Loucy (cell line): ENCODE measurements around the gene CNN2.
A peak's percentile ranks its signal among the peaks of the same experiment; 100 is the strongest.

Source experiments
- H2AFZ ChIP-seq: fragments of 200-600 bp; sonication (generic); 2 replicates; pipeline ENCODE4 v1.6.0; 2016; ENCODE audit warnings: antibody characterized with exemption, mild to moderate bottlenecking, low read length, moderate library complexity
- H3F3A ChIP-seq: fragments of 200-600 bp; 2 replicates; pipeline ENCODE4 v1.6.0; 2016; ENCODE audit warnings: antibody characterized with exemption, low read depth, mild to moderate bottlenecking
- H3K27me3 ChIP-seq: fragments of 200-600 bp; sonication (generic); 2 replicates; pipeline ENCODE4 v1.6.1; 2014; ENCODE audit warnings: low read length, mild to moderate bottlenecking; ENCODE audit not compliant: insufficient read depth, poor library complexity, severe bottlenecking
- H3K36me3 ChIP-seq: fragments of 200-600 bp; sonication (generic); 2 replicates; pipeline ENCODE4 v1.6.1; 2016; ENCODE audit warnings: low read length; ENCODE audit not compliant: insufficient read depth
- H3K4me1 ChIP-seq: fragments of 200-600 bp; sonication (generic); 2 replicates; pipeline ENCODE4 v1.5.1; 2014; ENCODE audit warnings: low read length, mild to moderate bottlenecking; ENCODE audit not compliant: insufficient read depth, poor library complexity, severe bottlenecking
- H3K4me2 ChIP-seq: fragments of 200-600 bp; sonication (generic); 2 replicates; pipeline ENCODE4 v1.6.0; 2014; ENCODE audit warnings: antibody characterized with exemption, low read length, low read depth, mild to moderate bottlenecking; ENCODE audit not compliant: poor library complexity, severe bottlenecking
- H3K4me3 ChIP-seq: fragments of 200-600 bp; sonication (generic); 2 replicates; pipeline ENCODE4 v1.5.1; 2014; ENCODE audit warnings: low read length, mild to moderate bottlenecking, mixed read lengths; ENCODE audit not compliant: poor library complexity, severe bottlenecking
- H3K79me2 ChIP-seq: fragments of 200-600 bp; sonication (generic); 2 replicates; pipeline ENCODE4 v1.6.1; 2014; ENCODE audit warnings: low read length; ENCODE audit not compliant: insufficient read depth
- H3K9ac ChIP-seq: fragments of 200-600 bp; sonication (generic); 2 replicates; pipeline ENCODE4 v1.6.0; 2014; ENCODE audit warnings: mild to moderate bottlenecking, low read depth, low read length, moderate library complexity; ENCODE audit not compliant: poor library complexity, severe bottlenecking
- H3K9me2 ChIP-seq: fragments of 200-600 bp; sonication (generic); replicated peaks from 2 replicates; pipeline ENCODE4 v1.6.1; 2016; ENCODE audit warnings: low read depth, low read length, mixed read lengths
- H3K9me3 ChIP-seq: fragments of 200-600 bp; sonication (generic); 2 replicates; pipeline ENCODE4 v1.6.1; 2014; ENCODE audit warnings: mild to moderate bottlenecking, antibody characterized with exemption, low read length, low read depth; ENCODE audit not compliant: insufficient read depth
- H4K20me1 ChIP-seq: fragments of 200-600 bp; sonication (generic); 2 replicates; pipeline ENCODE4 v1.6.0; 2014; ENCODE audit warnings: antibody characterized with exemption, low read length, mild to moderate bottlenecking; ENCODE audit not compliant: insufficient read depth, poor library complexity, severe bottlenecking
- EZH2phosphoT487 ChIP-seq: fragments of 200-600 bp; IDR thresholded peaks from 2 replicates; pipeline ENCODE4 v1.6.1; 2018; ENCODE audit warnings: antibody characterized with exemption, mild to moderate bottlenecking, moderate library complexity, borderline replicate concordance
- TF ChIP-seq, protein P1 (sequence below): fragments of 200-600 bp; sonication (generic); conservative IDR thresholded peaks from 2 replicates; pipeline ENCODE4 v1.5.1; 2014; ENCODE audit warnings: mild to moderate bottlenecking, antibody characterized with exemption, low read length

The CNN2 gene

DNA sequence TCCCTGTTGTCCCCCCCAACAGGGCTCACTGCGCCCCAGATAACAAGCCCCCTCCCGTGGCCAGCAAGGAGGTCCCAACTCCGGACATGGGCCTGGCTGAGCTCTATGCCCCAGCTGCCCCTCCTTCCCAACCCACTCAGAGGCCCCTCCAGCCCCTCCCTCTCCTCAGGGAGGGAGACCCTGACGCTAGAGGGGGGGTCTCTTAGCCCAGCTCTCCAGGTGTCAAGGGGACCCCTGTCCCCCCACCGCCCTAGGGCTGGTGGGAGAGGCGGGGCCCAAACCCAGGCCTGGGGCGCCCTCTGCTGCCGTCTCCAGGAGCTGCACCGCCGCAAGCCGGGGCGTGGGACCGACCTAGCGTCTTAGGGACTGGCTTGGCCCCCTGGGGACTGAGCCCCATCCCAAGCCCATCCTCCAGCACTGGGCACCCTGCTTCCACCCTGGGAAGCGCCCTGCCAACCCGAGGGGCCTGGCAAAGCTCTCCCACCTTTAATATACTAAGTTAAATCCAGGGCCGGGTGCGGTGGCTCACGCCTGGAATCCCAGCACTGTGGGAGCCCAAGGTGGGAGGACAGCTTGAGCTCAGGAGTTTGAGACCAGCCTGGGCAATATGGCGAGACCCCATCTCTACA, 24.8 kb upstream of the CNN2 start:
- no peaks in the 10 kb centered on the region for H4K20me1 ChIP-seq
- no peaks in the 10 kb centered on the region for H3K36me3 ChIP-seq
- no peaks in the 10 kb centered on the region for H3K9me3 ChIP-seq
- H3K27me3 ChIP-seq = no peaks in the 10 kb centered on the region
- H3K4me2 ChIP-seq = peak overlapping the region; percentile 18
- no peaks in the 10 kb centered on the region for H3K9me2 ChIP-seq
- no peak for TF ChIP-seq EZH2phosphoT487
- TF ChIP-seq, protein P1, sequence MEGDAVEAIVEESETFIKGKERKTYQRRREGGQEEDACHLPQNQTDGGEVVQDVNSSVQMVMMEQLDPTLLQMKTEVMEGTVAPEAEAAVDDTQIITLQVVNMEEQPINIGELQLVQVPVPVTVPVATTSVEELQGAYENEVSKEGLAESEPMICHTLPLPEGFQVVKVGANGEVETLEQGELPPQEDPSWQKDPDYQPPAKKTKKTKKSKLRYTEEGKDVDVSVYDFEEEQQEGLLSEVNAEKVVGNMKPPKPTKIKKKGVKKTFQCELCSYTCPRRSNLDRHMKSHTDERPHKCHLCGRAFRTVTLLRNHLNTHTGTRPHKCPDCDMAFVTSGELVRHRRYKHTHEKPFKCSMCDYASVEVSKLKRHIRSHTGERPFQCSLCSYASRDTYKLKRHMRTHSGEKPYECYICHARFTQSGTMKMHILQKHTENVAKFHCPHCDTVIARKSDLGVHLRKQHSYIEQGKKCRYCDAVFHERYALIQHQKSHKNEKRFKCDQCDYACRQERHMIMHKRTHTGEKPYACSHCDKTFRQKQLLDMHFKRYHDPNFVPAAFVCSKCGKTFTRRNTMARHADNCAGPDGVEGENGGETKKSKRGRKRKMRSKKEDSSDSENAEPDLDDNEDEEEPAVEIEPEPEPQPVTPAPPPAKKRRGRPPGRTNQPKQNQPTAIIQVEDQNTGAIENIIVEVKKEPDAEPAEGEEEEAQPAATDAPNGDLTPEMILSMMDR = peak; percentile 85
- H2AFZ ChIP-seq = no peak overlapping the region
- H3K79me2 ChIP-seq = no peaks in the 10 kb centered on the region
- H3K4me1 ChIP-seq = no peaks in the 10 kb centered on the region
- no peak overlapping the region for H3K4me3 ChIP-seq
- H3F3A ChIP-seq = no peaks in the 10 kb centered on the region; the same call in 1 of the 2 replicates
- no peak overlapping the region for H3K9ac ChIP-seq

DNA sequence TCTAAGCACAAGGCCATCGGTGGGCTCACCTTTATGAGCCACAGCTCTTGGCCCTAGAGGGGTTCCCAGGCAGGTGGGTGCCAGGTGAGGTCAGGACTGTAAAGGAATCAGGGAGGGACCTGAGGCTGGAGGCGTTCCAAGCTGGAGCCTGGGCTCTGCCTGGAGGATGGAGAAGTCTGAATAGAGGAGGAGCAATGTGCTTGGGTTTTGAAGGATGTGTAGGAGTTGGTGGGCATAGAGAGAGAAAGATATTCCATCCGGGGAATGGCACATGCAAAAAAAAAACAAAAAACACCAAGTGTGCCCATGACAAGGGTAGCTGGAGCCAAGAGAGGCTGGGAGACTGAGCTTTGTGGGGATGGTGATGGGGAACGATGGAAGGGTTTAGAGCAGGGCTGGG, 23.8 kb upstream of the CNN2 start:
- H3K4me2 ChIP-seq = no peak overlapping the region
- no peaks in the 10 kb centered on the region for H3K36me3 ChIP-seq
- H3K9me3 ChIP-seq = no peaks in the 10 kb centered on the region
- H3F3A ChIP-seq = no peaks in the 10 kb centered on the region; the same call in 1 of the 2 replicates
- TF ChIP-seq, protein P1 = no peak
- TF ChIP-seq EZH2phosphoT487 = no peak
- H3K9ac ChIP-seq = no peak overlapping the region
- no peaks in the 10 kb centered on the region for H3K9me2 ChIP-seq
- H3K4me3 ChIP-seq = no peak overlapping the region
- no peaks in the 10 kb centered on the region for H3K79me2 ChIP-seq
- no peaks in the 10 kb centered on the region for H3K27me3 ChIP-seq
- H2AFZ ChIP-seq = no peak overlapping the region
- H3K4me1 ChIP-seq = no peaks in the 10 kb centered on the region
- no peaks in the 10 kb centered on the region for H4K20me1 ChIP-seq

- TF ChIP-seq EZH2phosphoT487 = no peak
- no peaks in the 10 kb centered on the region for H3K9me2 ChIP-seq
- no peaks in the 10 kb centered on the region for H3K79me2 ChIP-seq
- H4K20me1 ChIP-seq = no peaks in the 10 kb centered on the region
- H3F3A ChIP-seq = no peaks in the 10 kb centered on the region; the same call in 1 of the 2 replicates
- no peaks in the 10 kb centered on the region for H3K9me3 ChIP-seq
- H3K4me1 ChIP-seq = no peaks in the 10 kb centered on the region
- H2AFZ ChIP-seq = no peak overlapping the region
- no peak overlapping the region for H3K4me2 ChIP-seq
- H3K36me3 ChIP-seq = no peaks in the 10 kb centered on the region
- H3K27me3 ChIP-seq = no peaks in the 10 kb centered on the region
- H3K4me3 ChIP-seq = no peak overlapping the region
- H3K9ac ChIP-seq = no peak overlapping the region
Measured at GRCh38 chr19:1003283-1003682, 23.1 kb upstream of the CNN2 start.
